Omental fat pad (tissue), 4 donors: ENCODE data around the gene PASK. TPM values are rescaled to one million over a fixed set of nuclear protein-coding genes. Genes with fewer than 3 reads are reported as not detected.

Experiments
- ATAC-seq: fragments of 150-250 bp; one replicate; pipeline ENCODE4 v1.9.1; 2016; ENCODE audit warnings: mild to moderate bottlenecking, moderate library complexity; ENCODE audit not compliant: low FRiP score
- DNase-seq: peaks from one replicate; pipeline ENCODE4 v3.0.0-alpha.2; 2019; ENCODE audit warnings: low spot score
- CTCF ChIP-seq, 3 donors: fragments of 450-650 bp; IDR thresholded peaks; one replicate each; pipeline ENCODE4 v1.5.1; 2016 to 2017; ENCODE audit warnings: antibody characterized with exemption in 3 of 3, mild to moderate bottlenecking in 3 of 3, moderate library complexity in 2 of 3
- total RNA-seq, 4 donors: library from RNA; depleted of rRNA; stranded (reverse); fragments of >200 nt; gene quantifications; one replicate each; pipeline ENCODE4 v1.1.0, GENCODE V29; 2016

Gene PASK
- total RNA-seq, 4 donors from 2014 or later = 2.1 to 7.3 (median 6.1) TPM

DNA sequence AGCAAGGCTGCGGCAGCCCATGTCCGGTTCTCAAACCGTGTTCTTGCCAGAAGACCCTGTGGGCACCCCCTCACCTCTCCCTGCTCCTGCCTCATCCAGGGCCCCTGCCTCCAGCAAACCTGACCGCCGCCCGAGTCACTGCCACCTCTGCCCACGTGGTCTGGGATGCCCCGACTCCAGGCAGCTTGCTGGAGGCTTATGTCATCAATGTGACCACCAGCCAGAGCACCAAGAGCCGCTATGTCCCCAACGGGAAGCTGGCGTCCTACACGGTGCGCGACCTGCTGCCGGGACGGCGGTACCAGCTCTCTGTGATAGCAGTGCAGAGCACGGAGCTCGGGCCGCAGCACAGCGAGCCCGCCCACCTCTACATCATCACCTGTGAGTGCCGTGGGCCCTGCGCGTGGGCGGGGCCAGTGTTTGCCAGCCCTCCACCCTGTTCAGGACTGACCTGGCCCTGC, 79.4 kb downstream of the PASK start:
- ATAC-seq = no peak
- DNase-seq = no peak
- TF ChIP-seq CTCF (IDR thresholded peaks at IDR 0.05) = no peak

DNA sequence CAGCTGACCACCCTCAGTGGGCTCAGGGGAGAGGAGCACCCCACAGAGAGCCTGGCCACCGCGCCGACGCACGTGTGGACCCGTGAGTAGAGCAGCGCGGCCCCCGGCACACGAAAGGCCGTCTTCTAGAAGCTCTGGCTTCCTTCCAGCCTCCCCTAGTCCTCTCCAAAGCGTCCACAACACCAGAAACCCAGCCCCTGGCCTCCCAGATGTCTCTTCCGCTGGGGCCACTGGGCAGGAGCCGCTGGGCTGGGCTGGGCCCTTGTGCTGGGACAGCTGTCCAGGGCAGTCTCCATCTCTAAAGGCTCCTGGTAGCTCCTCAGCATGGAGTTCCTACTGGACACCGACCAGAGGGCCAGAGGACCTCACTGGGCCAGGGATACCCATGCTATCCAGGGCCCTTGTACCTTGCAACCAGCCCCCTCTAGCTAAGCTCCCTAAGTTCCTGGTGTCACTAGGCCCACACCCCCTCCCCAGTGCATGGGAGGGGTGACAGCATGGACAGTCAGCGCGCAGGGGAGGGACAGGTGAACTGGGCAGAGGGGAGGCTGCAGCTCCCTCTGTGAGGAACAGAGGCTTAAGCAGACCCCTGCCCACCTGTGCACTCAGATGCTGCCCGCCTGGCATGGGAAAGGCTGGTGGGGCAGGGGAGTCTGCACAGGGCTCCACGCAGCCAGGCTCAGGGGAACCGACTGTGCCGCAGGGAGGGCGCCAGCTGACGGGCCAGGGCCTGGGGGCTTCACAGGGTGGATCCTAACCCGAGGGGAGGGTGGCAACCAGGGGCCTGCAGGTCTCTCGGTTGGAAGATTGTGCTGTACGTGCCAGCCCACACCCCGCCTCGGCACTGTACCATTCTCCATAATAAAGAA, 80.1 kb downstream of the PASK start:
- no peak for ATAC-seq
- DNase-seq = no peak
- TF ChIP-seq CTCF (IDR thresholded peaks at IDR 0.05) = no peak

DNA sequence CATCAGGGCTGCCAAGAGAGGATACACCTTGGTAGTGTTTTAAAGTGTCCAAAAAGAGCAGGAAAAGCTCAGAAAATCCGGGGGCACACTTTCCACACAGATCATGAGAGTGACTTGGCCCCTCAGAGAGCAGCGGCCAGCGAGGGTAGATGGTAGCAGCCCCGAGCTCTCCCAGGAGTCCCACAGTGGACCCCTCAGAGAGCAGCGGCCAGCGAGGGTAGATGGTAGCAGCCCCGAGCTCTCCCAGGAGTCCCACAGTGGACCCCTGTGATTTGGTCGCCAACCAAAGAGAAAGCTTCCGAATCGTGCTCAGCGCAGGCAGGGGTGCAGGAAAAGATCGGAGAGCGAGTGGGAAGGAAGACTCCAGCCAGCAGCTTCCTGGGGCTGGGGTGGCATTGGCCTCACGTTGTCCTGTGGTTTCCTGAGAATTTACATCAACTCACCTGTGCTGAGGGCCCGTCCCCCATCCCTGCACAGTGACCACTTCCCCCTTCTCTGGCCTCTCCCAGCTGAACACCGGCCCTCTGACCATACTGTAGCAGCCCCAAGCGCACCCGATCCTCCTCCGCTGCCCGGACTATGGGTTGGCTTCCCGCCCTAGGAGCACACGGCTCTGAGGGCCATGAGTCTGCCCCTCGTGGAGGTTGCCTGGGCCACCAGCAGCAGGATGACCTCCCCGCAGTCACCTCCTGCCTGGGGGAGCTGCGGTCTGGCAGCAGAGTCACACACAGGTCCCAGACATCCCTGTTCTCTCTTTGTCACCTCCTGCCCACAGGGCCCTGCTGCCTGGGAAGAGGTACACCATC, 80.9 kb downstream of the PASK start:
- no peak for TF ChIP-seq CTCF (IDR thresholded peaks at IDR 0.05)

GRCh38 chr2:241067501-241068135, 81.7 kb downstream of the PASK start:
- TF ChIP-seq CTCF (IDR thresholded peaks at IDR 0.05) = no peak
- DNase-seq (no peak), ATAC-seq (no peak)

More for the DNA sequence above, 80.9 kb downstream of the PASK start:
- DNase-seq (no peak), ATAC-seq (no peak)

- DNase-seq = no peak
- no peak for TF ChIP-seq CTCF (IDR thresholded peaks at IDR 0.05)
- ATAC-seq = no peak
Measured at GRCh38 chr2:241066893-241067341, 82.4 kb downstream of the PASK start.

- DNase-seq = no peak
- no peak for TF ChIP-seq CTCF (IDR thresholded peaks at IDR 0.05)
- no peak for ATAC-seq
Measured at GRCh38 chr2:241066171-241066892, 82.9 kb downstream of the PASK start.
